K562 (cell line): ENCODE measurements around the gene EML5. TPM values are rescaled to one million over a fixed set of nuclear protein-coding genes. Genes with fewer than 3 reads are reported as not detected.

ENCODE experiments used
- ASH1L ChIP-seq: fragments of 450-650 bp; IDR thresholded peaks from 2 replicates; pipeline ENCODE4 v1.6.1; 2018; ENCODE audit warnings: borderline replicate concordance, mild to moderate bottlenecking, low read depth; ENCODE audit not compliant: partially characterized antibody
- CHD1 ChIP-seq: fragments of 200-600 bp; sonication (generic); IDR thresholded peaks from one replicate; pipeline ENCODE4 v1.6.1; 2012; ENCODE audit warnings: mild to moderate bottlenecking, moderate library complexity, low read length, inconsistent platforms
- DMBX1 ChIP-seq: fragments of 250-450 bp; sonication (Bioruptor Pico); IDR thresholded peaks from 2 replicates; pipeline ENCODE4 v1.8.0; 2022; ENCODE audit warnings: inconsistent platforms, mild to moderate bottlenecking, moderate library complexity, borderline replicate concordance
- E2F3 ChIP-seq: fragments of 250-450 bp; sonication (Bioruptor Pico); IDR thresholded peaks from 2 replicates; pipeline ENCODE4 v1.4.0; 2020; ENCODE audit warnings: mild to moderate bottlenecking
- FOXA3 ChIP-seq, 2 experiments: fragments of 450-650 bp in 1 of 2; sonication (generic) in 1 of 2; formaldehyde crosslinking; IDR thresholded peaks in 1 of 2; conservative IDR thresholded peaks in 1 of 2; 2 replicates each; pipeline versions ENCODE4 v1.4.0 to v1.8.0; 2020 to 2022; ENCODE audit warnings: mild to moderate bottlenecking in 2 of 2, missing genetic modification reagents in 1 of 2
- HDAC1 ChIP-seq, 2 experiments: fragments of 450-650 bp; IDR thresholded peaks; 2 replicates each; pipeline ENCODE4 v1.6.1; 2016 to 2017; ENCODE audit warnings: inconsistent platforms in 1 of 2, mild to moderate bottlenecking in 1 of 2, moderate library complexity in 1 of 2
- IRF1 ChIP-seq: sonication (generic); formaldehyde crosslinking; IDR thresholded peaks from 2 replicates; pipeline ENCODE4 v1.8.0; 2022; ENCODE audit warnings: missing genetic modification reagents, mild to moderate bottlenecking, borderline replicate concordance
- KAT2B ChIP-seq: IDR thresholded peaks from one replicate; pipeline ENCODE4 v1.6.1; 2012; ENCODE audit warnings: low read depth, mild to moderate bottlenecking, control low read depth, inconsistent platforms, low read length, moderate library complexity
- MAZ ChIP-seq, 2 experiments: fragments of 450-650 bp in 1 of 2; sonication (generic) in 1 of 2; formaldehyde crosslinking; IDR thresholded peaks in 1 of 2; conservative IDR thresholded peaks in 1 of 2; 2 replicates each; pipeline versions ENCODE4 v1.4.0 to v1.5.0; 2020; ENCODE audit warnings: mild to moderate bottlenecking in 1 of 2, missing genetic modification reagents in 1 of 2
- MEIS2 ChIP-seq: fragments of 450-650 bp; IDR thresholded peaks from 2 replicates; pipeline ENCODE4 v1.6.1; 2014; ENCODE audit warnings: mild to moderate bottlenecking; ENCODE audit not compliant: partially characterized antibody
- PHF8 ChIP-seq: fragments of 200-600 bp; sonication (generic); IDR thresholded peaks from 2 replicates; pipeline ENCODE4 v1.6.1; 2012; ENCODE audit warnings: mixed run types, mild to moderate bottlenecking, inconsistent platforms, low read length, moderate library complexity, borderline replicate concordance
- RNF219 ChIP-seq: fragments of 250-450 bp; sonication (Bioruptor Pico); IDR thresholded peaks from 2 replicates; pipeline ENCODE4 v1.5.0; 2022; ENCODE audit warnings: mild to moderate bottlenecking
- SMARCE1 ChIP-seq: fragments of 450-650 bp; IDR thresholded peaks from 2 replicates; pipeline ENCODE4 v1.7.1; 2016; ENCODE audit warnings: mild to moderate bottlenecking
- UBTF ChIP-seq, 2 experiments: IDR thresholded peaks; 2 replicates each; pipeline ENCODE4 v1.6.1; 2012; ENCODE audit warnings: improper control_type of control experiment in 2 of 2, low read depth in 2 of 2, low read length in 2 of 2, borderline replicate concordance in 1 of 2
- ZC3H11A ChIP-seq: IDR thresholded peaks from 2 replicates; pipeline ENCODE4 v1.6.1; 2012; ENCODE audit warnings: low read depth, low read length, improper control_type of control experiment
- ZNF507 ChIP-seq: conservative IDR thresholded peaks from 2 replicates; pipeline ENCODE4 v1.6.1; 2017; ENCODE audit warnings: missing genetic modification characterization, missing compliant biosample characterization
- ZNF561 ChIP-seq: fragments of 450-650 bp; formaldehyde crosslinking; conservative IDR thresholded peaks from 2 replicates; pipeline ENCODE4 v1.4.0; 2020; ENCODE audit warnings: mild to moderate bottlenecking, moderate library complexity
- ZNF644 ChIP-seq: fragments of 200-800 bp; sonication (Bioruptor generic); IDR thresholded peaks from 2 replicates; pipeline ENCODE4 v1.6.1; 2016; ENCODE audit warnings: low read depth, missing genetic modification characterization, missing compliant biosample characterization
- polyA plus RNA-seq, 8 experiments: library from polyadenylated mRNA; depleted of rRNA in 4 of 8; stranded (reverse) in 5 of 8; unstranded in 3 of 8; fragments of >200 nt; fragmentation: Nextera tagmentation in 2 of 8; fragmentation: Illumina TruSeq in 1 of 8; extraction: Ambion mirVana in 2 of 8; extraction: Trizol in 1 of 8; gene quantifications; 2 replicates each; pipeline versions ENCODE4 v1.2.1 to v1.2.3, GENCODE V29; 2011 to 2014; ENCODE audit warnings: inconsistent platforms in 1 of 8, missing spikeins in 1 of 8
- total RNA-seq, 7 experiments: library from RNA; depleted of rRNA in 6 of 7; stranded (reverse); fragments of >200 nt in 6 of 7; fragmentation: Illumina TruSeq in 2 of 7; extraction: Trizol in 2 of 7; gene quantifications; 2 replicates each; pipeline versions ENCODE4 v1.2.1 to v1.2.3, GENCODE V29; 2011 to 2021; ENCODE audit warnings: low replicate concordance in 1 of 7
- TF ChIP-seq, protein P1 (sequence below): fragments of 200-800 bp; sonication (Bioruptor generic); IDR thresholded peaks from 2 replicates; pipeline ENCODE4 v1.6.1; 2017; ENCODE audit warnings: missing genetic modification characterization, missing compliant biosample characterization
- TF ChIP-seq, protein P2 (sequence below): fragments of 250-450 bp; sonication (Bioruptor Pico); IDR thresholded peaks from 2 replicates; pipeline ENCODE4 v1.8.0; 2022; ENCODE audit warnings: moderate library complexity, mild to moderate bottlenecking, inconsistent platforms

The EML5 gene
- total and polyA plus RNA-seq, 9 of the 15 experiments (the other 6 are each of a cell fraction or from before 2014, with no cell fraction given) = 0.06 to 0.34 (median 0.22) TPM

DNA sequence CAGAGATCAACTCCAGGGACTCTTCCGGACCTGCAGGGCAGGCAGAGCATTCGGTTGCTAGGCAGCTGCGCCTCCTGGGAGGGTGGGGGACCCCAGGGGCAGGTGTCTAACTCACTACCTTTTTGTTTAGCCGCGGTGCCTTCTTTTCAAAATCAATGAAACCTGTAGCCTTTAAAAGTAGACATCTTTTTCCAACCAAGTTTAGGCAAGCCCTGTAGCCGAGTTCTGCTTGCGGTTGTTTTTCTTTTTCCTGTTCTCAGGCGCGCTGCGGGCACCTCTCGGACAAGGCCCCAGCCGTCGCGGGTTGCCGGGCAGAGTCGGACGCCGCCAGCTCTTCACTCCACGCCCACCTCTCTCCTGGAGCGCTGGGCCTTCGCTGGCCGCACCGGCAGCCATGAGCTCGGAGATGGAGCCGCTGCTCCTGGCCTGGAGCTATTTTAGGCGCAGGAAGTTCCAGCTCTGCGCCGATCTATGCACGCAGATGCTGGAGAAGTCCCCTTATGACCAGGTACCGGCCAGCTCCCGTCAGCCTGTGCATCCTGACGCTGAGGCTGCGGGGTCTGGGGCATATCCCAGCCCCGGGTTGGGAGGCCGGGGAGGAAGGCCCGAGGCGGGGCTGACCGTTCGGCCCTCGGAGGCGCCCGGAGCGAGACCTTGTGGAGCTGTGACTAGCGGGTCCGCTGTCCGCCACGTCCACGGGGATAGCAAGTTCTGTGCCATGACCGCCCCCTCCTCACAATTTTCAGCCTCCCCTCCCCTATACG, 31.7 kb upstream of the EML5 start, which contains the start of gene TTC8 (continued):
- TF ChIP-seq UBTF (IDR thresholded peaks at IDR 0.05; ENCODE audit: borderline replicate concordance in 1 of 2, low read depth in 2 of 2, low read length in 2 of 2) = peak; percentile 60 to 75; a peak in 2 of 4 replicates
- TF ChIP-seq, protein P1, sequence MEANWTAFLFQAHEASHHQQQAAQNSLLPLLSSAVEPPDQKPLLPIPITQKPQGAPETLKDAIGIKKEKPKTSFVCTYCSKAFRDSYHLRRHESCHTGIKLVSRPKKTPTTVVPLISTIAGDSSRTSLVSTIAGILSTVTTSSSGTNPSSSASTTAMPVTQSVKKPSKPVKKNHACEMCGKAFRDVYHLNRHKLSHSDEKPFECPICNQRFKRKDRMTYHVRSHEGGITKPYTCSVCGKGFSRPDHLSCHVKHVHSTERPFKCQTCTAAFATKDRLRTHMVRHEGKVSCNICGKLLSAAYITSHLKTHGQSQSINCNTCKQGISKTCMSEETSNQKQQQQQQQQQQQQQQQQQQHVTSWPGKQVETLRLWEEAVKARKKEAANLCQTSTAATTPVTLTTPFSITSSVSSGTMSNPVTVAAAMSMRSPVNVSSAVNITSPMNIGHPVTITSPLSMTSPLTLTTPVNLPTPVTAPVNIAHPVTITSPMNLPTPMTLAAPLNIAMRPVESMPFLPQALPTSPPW (CRISPR knock-in tag) = peak; percentile 84
- no peak for TF ChIP-seq E2F3 (CRISPR knock-in tag)
- no peak for TF ChIP-seq FOXA3 (CRISPR knock-in tag; conservative IDR thresholded peaks at IDR 0.05 in 1 of 2, IDR thresholded peaks at IDR 0.05 in 1 of 2)
- peak; percentile 34 to 75; a peak in 2 of 4 replicates for TF ChIP-seq MAZ (CRISPR knock-in tag; conservative IDR thresholded peaks at IDR 0.05 in 1 of 2, IDR thresholded peaks at IDR 0.05 in 1 of 2)
- no peak for TF ChIP-seq KAT2B
- peak; percentile 89 for TF ChIP-seq PHF8
- no peak for TF ChIP-seq ZNF644 (tag)
- no peak for TF ChIP-seq ZNF507
- TF ChIP-seq, protein P2, sequence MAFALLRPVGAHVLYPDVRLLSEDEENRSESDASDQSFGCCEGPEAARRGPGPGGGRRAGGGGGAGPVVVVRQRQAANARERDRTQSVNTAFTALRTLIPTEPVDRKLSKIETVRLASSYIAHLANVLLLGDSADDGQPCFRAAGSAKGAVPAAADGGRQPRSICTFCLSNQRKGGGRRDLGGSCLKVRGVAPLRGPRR = no peak
- no peak for TF ChIP-seq HDAC1 (IDR thresholded peaks at IDR 0.05)
- TF ChIP-seq MEIS2 = no peak
- TF ChIP-seq RNF219 (CRISPR knock-in tag) = no peak
- TF ChIP-seq SMARCE1 = no peak
- no peak for TF ChIP-seq CHD1
- TF ChIP-seq IRF1 (CRISPR knock-in tag) = no peak
- TF ChIP-seq ZC3H11A = no peak
- TF ChIP-seq DMBX1 (CRISPR knock-in tag) = no peak
- TF ChIP-seq ZNF561 = no peak
- no peak for TF ChIP-seq ASH1L
